GM19468 (cell line): ENCODE results near the gene LRPAP1.
"Not testable (repeated sequence)": the region's sequence is repeated elsewhere in the genome, so short reads cannot be mapped to it uniquely, and the experiment has no call there.

Experiments used
- ATAC-seq: cut with Tn5 transposase; IDR thresholded peaks from one replicate; pipeline ENCODE4 v1.9.1; 2021; ENCODE audit warnings: mild to moderate bottlenecking, moderate library complexity, moderate number of reproducible peaks; ENCODE audit not compliant: unreplicated experiment; ENCODE audit errors: extremely low read depth

The LRPAP1 gene

GRCh38 chr4:3465698-3466671, 66.2 kb downstream of the LRPAP1 start:
- ATAC-seq = no peak

DNA sequence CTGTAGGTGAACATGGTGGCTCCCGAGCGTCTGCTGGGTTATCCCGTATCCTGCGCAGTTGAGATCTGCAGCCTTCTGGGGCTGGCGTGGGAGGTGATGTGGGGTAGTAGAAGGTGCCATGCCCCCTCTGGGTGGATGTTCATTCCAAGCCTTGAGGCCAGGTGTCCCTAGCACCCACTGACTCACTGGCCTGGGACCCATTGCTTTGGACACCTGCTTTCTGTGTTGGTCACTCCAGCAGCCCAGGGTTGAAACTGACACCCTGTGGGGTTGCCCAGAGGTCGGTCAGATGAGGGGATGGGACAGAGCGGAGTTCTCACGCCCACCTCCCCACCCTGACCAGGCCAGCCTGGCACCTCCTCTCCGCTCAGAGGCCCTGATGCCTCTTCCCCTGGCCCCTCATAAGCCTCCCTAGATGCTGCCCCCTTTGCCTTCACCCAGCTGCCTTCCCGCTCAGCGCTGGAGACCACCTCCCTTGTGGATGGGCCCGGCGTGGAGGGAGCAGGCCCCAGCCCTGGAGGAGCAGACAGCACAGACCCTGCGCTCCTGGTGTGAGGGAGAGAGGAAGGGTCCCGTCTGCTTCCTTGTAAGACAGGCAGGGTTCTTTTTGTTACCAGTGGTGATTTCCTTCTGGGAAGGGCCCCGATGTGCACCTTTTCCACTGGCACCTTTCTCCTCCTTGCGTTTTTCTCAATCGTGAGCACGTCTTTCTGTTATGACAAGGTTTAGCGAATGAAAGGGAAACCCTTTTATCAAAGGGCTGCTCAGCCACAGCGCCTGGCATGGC, 67.1 kb downstream of the LRPAP1 start:
- ATAC-seq = no peak

DNA sequence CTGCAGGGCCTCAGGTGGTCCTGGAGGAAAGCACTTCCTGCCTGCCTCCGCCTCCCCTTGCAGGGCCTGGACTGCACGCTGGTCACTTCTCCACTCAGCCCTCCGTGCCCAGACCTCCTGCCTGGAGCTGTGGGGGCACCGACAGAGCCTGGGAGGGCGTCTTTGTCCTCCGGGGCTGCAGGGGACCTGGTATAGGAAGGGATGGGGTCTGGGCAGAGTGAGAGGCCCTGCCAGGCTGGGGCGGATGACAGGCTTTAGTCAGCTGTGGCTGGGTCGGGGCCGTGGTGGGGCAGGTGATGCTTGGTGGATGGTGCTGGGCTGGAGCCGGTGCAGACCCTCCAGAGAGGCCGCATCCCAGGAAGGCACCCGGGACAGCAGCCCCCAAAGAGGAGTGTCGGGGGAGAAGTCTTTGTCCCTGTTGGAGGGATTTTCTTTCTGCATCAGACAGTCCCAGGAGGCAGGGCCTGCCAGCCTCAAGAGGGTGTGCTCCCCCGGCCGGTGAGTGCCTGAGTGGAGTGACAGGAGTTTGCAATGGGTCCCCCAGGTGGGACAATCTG, 67.8 kb downstream of the LRPAP1 start:
- ATAC-seq = no peak

- no peak for ATAC-seq
Measured at GRCh38 chr4:3463556-3464348, 68.5 kb downstream of the LRPAP1 start.

DNA sequence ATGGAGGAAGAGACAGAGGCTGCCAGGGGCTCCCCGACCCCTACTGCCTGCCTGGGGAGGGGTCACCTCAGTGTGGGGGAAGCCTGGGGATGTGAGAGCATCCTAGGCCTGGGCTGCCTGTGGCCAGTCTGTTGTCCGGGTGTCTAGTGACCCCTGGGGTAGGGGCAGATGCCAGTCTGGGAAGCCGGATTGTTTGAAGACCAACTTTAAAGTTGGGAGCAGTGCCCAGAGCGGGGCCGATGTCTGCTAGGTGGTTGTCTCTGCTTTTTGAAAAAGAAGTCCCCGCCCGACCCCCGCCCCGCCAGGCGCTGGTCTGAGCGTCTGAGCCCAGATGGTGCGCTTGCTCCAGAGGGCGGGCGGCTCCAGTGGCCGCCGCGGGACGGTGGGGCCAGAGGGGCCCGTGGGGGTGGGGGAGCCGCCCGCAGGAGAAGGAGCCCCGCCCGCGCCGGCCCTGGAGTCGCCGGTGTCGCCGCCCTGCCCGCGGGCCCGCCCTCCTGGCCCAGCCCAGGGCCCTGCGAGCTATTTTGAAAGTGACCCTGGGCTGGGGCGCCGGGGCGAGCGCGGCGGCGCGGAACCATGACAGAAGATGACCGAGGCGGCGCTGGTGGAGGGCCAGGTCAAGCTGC, 69.3 kb downstream of the LRPAP1 start, which contains the start of gene DOK7:
Gene DOK7 (plus strand): TSS at position 517 of the 626 bp plus-strand sequence. CDS start 70 bp downstream, at position 587.
- no peak for ATAC-seq

DNA sequence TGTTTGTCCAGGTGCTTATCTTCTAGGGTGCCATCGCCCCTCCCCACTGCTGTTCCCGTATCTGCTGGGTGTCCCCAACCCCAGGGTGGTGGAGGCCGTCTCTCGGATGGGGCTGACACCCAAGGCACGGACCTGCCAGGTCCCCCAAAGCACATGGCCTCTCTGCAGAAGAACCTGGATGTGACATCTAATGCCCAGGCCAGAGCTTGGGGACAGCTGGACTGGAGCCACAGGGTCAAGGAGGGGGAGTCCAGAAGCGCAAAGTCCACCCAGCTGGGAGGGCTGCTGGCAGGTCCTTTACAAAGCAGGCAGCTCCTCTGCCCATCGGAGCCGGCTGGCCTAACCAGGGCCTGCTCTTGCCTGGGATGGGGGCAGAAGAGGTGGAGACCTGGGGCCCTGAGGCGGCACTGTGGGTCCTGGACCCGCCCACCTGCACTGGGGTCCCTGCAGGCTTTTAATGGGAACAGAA, 69.9 kb downstream of the LRPAP1 start:
- no peak for ATAC-seq

GRCh38 chr4:3461515-3462291, 70.5 kb downstream of the LRPAP1 start:
- no peak for ATAC-seq

DNA sequence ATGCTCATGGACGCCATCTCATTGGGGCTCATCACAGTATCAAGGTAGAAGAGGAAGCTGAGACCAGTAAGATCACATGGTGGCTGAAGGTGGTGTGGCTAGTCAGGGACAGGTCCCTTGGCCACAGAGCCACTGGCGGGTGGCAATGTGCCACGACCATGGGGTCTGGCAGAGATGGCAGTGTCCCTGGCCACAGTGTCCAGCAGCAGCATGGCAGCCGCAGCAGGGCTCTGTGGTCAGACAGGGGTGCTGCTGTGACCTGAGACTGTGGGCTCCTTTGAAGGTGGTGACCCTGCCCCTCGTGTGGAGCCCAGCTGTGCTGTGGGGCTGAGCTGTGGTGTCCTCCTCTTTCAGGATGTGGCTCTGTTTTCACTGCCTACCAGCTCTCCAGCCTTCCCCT, 71.3 kb downstream of the LRPAP1 start:
- ATAC-seq = no peak

- not testable (repeated sequence) for ATAC-seq
Measured at GRCh38 chr4:3459156-3459555, 73.1 kb downstream of the LRPAP1 start.

DNA sequence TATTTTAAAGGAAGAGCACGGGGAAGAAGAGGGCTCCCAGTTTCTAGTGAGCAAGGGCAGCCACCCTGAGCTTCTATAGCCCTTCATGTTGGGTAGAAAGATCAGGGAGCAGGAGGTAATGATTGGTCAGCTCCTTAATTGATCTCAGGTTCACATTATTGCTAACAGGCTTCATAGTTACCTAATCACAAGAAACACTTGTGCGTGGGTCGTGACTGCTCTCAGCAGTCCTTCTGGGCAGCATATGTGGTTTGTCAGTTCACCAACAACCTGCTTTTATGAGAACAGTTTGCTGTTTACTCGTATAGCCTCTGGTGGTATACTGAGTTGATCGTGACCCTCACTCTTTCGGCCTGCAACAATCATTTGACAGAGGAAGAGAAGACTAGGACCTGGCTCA, 73.9 kb downstream of the LRPAP1 start:
- no peak for ATAC-seq

GRCh38 chr4:3455596-3455995, 76.6 kb downstream of the LRPAP1 start:
- not testable (repeated sequence) for ATAC-seq
